Activated naive CD4-positive, alpha-beta T cell treated with anti-CD3 and anti-CD28 coated beads, Interleukin-2, amount 50 U/mL, for 16 hours (primary cell): ENCODE measurements around the gene GCK.
"Not testable (repeated sequence)": the region's sequence is repeated elsewhere in the genome, so short reads cannot be mapped to it uniquely, and the experiment has no call there.

Experiments used
- DNase-seq: peaks from one replicate; pipeline ENCODE4 v3.0.0-alpha.2; 2020

GCK gene

DNA sequence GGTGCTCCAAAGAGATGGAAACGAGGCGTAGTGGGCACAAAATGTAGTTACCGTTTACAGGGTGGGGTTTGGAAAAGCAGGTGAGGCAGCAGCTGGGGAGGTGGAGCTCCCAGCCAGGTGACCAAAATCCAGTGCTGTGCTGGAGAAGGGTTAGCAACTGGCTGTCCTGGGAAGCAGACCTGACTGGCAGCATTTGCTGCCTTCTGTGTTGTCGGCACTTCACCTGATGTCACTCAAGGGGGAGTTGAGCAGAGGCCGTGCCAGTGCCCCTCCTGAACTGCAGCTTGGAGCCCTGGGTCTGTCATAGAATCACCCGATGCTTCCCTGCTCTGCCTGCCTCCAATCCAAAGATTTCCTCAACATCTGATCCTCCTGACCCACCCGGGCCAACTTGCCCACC lies 12.8 kb downstream of the GCK start:
- DNase-seq: no peak

DNA sequence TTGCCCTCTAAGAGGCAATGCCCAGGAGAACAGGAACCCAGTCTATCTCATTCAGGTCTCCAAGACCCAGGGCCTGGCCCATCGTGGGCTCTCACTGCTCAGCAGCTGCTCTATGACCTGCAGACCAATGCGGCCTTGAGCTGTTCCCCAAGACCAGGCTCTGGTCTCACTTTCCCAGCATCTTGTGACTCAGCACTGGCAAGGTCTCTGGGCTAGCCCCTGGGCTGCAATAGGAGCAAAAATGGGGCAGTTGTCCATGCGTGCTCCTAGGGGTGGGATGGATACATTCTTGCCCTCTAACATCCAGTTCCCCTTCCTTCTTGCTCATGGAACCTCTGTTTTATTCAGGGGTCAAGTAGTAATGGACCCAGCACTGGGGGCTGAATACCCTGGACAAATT lies 13.5 kb downstream of the GCK start:
- no peak for DNase-seq

GRCh38 chr7:44174694-44174948 lies 14.6 kb downstream of the GCK start:
- not testable (repeated sequence) for DNase-seq

GRCh38 chr7:44173911-44174693 lies 15.1 kb downstream of the GCK start:
- no peak for DNase-seq

- DNase-seq: no peak
These were observed 16.3 kb downstream of the GCK start for GRCh38 chr7:44172803-44173424.

DNA sequence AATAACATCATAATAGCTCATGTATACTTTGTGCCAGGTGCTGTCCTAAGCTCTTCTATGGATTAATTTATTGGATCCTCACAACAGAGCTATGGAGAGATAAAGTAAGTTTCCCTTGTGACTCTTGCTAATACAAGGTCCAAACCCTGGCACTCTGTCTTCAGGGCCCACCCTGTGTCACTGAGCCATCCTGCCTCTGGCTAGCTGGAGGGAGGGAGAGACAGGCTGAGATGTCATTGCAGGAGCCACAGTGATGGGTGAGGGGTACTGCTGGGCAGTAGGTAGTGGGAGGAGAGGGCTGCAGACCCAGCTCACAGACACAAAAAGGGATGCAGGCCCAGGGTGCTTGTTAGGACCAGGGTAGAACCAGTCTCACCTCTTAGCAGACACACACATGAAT lies 16.9 kb downstream of the GCK start:
- DNase-seq: no peak

DNA sequence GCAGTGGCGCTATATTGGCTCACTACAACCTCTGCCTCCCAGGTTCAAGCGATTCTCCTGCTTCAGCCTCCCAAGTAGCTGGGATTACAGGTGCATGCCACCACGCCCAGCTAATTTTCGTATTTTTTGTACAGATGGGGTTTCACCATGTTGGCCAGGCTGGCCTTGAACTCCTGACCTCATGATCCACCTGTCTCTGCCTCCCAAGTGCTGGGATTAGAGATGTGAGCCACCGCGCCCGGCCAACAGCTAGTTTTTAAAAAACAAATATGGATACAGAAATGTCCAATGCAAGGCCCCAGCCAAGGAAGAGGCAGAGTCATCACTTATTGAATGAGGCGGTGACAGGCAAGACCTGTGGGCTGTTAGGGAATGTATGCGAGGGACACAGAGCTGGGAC lies 17.3 kb downstream of the GCK start:
- DNase-seq: not testable (repeated sequence)

DNA sequence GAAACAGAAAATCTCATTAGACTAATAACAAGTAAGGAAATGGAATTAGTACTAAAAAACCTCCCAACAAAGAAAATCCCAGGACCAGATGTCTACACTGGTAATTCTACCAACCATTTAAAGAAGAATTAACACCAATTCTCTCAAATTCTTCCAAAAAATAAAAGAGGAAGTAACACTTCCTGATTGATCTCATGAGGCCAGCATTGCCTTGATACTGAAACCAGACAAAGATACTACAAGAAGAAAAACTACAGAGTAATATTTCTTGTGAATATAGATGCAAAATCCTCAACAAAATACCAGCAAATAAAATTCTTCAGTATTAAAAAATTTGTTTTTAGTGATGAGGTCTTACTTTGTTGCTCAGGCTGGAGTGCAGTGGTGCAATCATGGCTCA lies 21.3 kb downstream of the GCK start:
- no peak for DNase-seq

GRCh38 chr7:44163591-44163990 lies 25.6 kb downstream of the GCK start:
- DNase-seq: no peak

DNA sequence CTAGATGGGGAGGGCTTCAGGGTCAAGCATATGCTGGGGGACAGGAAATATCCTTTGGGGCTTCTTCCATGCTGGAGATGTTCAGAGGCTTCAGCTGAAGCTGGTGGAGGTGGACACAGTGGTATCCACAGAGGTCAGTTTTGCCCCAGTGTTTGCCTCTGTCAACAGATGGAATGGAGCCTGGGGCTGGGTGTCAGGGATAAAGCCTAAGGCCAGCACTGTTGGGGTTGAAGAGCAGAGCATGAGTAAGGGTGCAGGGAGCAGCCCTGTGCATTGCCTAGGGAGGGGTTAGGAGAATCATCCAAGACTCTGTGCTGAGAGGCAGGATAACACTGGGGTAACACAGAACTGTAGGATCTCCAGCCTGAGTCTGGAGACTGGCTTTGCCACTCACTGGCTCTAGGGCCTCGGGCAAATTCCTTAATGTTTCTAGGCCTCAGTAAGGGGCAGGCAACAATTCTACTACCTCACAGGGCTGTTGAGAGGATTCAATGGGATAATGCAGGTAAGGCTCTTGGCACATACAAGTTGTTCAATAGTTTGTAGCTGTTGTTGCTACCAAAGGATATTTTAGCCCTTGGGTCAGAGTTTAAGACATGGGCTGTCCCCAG lies 26.3 kb downstream of the GCK start:
- no peak for DNase-seq

GRCh38 chr7:44162179-44162578 lies 27.1 kb downstream of the GCK start:
- no peak for DNase-seq

DNA sequence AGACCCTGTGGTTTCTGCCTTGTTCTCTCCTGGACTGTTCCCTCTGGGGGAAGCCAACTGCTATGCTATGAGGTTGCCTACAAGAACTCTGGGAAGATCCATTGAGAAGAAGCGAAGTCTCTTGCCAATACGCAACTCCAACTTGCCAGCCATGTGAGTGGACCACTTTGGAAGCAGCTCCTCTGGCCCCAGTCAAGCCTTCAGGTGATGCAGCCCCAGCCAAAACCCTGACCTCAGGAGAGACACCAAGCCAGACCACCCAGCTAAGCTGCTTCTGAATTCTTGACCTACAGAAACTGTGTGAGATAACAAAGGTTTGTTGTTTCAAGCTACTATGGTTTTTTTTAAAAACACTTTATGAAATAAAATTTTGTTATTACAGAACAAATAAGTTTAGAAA lies 27.9 kb downstream of the GCK start:
- DNase-seq: no peak

GRCh38 chr7:44159824-44160630 lies 29.2 kb downstream of the GCK start:
- no peak for DNase-seq

DNA sequence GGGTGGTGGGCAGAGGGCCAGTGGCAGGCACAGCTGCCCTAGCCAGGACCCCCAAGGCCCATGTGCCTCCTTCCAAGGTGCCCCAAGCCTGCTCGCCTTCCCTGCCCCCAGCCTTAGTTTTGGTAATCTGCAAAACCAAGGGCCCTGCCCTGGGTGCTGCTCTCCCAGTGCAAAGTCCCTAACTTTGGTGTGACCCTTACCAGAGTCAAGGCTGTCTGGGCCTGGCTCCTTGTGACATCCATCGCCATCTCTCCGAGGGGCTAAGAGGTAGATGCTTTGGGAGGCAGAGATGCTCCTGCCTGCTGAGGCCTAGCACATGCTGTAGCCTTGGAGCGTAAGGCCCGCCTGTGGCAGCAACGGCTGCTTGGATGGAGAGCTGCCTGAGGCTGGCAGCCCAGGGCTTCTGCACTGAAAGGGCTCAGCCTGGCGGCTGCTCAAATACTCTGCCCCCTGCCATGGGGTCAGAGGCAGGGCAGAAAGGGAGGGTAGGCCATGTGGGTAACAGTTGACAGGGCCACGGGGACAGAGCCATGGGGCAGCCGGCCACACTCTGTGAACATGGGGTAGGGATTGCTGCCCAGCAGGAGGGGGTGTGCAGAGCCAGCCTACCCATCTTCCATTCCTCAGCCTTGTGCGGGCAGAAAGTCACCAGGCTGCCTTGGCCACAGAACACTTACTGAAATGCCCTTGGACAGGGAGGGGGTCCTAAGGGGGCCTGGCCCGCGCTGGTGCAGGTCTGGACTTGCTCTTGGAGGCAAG lies 30.2 kb downstream of the GCK start:
- DNase-seq: no peak

DNA sequence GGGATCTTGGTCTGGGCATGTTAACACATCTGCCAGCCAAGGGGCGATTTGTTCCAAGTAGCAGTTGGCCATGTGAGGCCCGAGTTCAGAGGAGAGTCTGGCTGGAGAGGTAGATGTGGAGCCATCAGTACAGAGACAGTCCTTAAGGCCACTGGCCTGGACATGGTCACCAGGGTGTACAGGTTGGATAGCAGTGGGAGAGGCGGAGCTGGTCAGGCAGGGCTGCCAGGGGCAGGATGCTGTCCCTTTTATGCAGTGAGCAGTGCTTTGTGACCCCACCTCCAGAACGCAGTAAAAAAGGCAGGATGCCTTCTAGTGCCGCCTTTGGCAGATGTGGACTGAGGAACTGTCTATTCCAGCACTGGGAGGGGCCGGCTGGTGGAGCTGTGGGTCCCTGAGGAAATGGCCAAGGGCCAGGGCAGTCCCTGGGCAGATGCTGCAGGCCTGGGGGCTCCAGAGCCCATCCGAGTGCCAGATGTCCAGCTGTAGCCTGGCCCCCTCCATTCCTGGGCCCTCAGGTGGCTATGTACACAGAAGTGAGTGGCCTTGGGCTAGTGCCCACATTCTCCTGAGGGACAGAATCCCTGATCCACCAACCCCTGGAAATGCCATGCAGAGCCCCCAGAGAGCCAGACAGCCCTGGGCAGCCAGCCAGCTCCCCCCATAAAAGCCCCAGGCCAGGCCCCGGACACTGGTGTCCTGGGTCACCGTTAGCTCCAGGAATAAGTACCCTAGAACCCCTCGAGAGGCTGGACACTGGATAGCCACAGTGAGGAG lies 31.0 kb downstream of the GCK start:
- DNase-seq: no peak

- DNase-seq: no peak
These were observed 31.8 kb downstream of the GCK start for GRCh38 chr7:44157116-44158080.

DNA sequence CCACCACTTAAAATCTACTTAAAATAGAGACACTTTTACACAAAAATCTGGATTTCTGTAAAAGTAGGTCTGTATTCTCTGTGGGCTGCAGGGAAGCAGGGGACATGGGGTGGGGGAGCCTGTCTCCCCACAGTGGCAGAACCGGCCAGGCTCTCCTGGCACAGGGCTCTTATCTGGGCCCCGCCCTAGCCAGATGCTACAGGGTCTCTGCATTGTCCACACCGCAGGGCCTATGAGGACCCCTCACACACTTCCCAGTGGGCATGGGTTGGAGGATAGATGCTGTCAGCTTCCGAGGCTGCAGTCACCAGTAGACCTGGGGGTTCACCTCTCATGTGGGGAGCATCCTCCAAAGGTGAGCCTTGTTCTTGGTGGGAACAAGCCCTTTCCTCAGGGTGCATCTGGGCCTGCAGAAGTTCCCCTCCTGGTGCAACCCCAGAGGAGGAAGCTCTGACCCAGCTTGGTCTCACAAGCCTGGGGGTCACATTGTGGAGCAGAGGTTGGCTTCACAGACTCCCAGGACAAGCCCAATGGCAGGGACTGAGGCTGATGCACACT lies 32.7 kb downstream of the GCK start:
- DNase-seq: no peak

DNA sequence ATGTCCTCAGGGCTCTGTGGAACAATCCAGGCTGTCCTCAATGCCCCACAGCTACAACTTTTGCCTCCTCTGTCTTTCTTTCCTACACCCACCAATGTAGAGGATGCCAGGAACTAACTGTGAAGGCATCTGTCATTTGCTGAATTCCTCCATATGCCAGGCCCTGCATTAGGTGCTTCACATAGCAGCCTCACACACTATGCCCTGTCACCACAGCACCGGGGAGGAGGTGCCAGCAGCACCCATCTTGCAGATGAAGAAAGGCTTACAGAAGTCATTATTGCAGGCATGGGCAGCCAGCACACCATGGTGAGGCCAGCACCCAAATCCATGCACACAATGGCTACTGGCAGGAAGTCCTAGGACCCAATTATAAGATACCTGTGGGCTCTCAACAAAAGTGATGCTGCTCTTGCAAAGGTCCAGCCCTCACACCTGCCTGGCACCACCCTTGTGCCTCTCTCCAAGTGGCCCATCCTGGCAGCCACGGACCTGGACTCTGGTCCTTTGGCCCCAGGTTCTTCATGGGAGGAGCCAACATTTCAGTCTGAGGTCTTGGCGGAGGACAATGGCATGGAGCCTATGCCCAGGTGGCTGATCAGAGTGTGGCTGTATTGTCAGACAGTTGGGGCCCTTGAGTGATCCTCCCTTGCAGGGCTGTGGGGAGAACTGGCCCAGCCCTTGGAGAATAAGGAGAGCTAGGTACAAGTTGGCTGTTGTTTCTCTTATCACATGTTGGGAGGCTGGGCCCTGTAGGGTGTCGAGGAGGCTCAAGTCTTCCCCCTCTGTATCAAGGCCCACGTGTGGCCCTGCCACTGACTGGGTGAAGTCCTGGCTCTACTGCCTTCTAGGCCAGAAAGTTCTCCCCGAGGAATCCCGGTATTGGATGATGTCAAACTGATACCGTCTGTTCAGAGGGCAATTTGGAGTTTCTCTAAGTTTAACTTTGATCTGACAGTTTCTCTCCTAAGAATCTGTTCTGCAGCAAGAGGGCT lies 33.8 kb downstream of the GCK start:
- no peak for DNase-seq

DNA sequence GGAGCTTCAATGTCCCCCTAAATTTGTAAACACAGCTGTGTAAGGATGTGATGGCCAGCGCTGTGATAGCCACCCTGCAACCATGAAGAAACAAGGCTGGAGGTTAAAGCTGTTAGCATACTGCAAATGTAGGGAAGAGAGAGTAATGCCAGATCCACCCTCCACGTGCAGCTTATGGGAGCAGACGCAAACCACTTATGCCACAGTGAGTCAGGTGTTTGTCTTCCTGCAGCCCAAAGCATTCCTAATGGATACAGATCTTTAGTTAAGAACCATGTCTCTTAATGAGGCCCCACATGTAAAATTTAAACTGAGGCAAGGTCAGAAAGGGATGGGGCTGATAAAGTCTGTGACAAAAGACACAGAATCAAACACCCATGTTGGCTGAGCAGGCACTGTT lies 34.5 kb downstream of the GCK start:
- no peak for DNase-seq
